Hepatocyte (in vitro differentiated cells): ENCODE measurements around the gene SPDYE16.
"Not testable (repeated sequence)": the region's sequence is repeated elsewhere in the genome, so short reads cannot be mapped to it uniquely, and the experiment has no call there.

ENCODE experiments used
- EZH2 ChIP-seq: fragments of 200-600 bp; sonication (generic); IDR thresholded peaks from 2 replicates; pipeline ENCODE4 v1.6.1; 2016; ENCODE audit warnings: antibody characterized with exemption, mild to moderate bottlenecking, borderline replicate concordance
- EZH2phosphoT487 ChIP-seq: fragments of 200-600 bp; sonication (generic); IDR thresholded peaks from one replicate; pipeline ENCODE4 v1.6.1; 2018; ENCODE audit warnings: antibody characterized with exemption, mild to moderate bottlenecking, low read depth, moderate library complexity; ENCODE audit not compliant: unreplicated experiment, severe bottlenecking
- TF ChIP-seq, protein P1 (sequence below): fragments of 200-600 bp; sonication (generic); IDR thresholded peaks from 2 replicates; pipeline ENCODE4 v1.5.1; 2016; ENCODE audit warnings: antibody characterized with exemption, mild to moderate bottlenecking; ENCODE audit not compliant: poor library complexity

DNA sequence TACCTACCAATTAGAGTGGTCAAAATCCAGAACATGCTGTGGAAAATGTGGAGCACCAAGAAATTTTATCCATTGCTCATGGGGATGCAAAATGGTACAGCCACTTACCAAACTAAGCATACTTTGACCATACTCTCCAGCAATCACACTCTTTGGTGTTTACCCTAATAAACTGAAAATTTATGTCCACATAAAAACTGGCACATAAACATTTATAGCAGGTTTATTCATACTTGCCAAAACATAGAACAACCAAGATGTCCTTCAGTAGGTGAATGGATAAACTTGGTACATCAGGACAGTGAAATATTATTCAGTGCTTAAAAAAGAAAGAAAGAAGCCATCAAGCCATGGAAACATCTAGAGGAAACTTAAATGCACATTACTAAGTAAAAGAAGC, 24.7 kb upstream of the SPDYE16 start:
- not testable (repeated sequence) for TF ChIP-seq EZH2phosphoT487, EZH2
- TF ChIP-seq, protein P1, sequence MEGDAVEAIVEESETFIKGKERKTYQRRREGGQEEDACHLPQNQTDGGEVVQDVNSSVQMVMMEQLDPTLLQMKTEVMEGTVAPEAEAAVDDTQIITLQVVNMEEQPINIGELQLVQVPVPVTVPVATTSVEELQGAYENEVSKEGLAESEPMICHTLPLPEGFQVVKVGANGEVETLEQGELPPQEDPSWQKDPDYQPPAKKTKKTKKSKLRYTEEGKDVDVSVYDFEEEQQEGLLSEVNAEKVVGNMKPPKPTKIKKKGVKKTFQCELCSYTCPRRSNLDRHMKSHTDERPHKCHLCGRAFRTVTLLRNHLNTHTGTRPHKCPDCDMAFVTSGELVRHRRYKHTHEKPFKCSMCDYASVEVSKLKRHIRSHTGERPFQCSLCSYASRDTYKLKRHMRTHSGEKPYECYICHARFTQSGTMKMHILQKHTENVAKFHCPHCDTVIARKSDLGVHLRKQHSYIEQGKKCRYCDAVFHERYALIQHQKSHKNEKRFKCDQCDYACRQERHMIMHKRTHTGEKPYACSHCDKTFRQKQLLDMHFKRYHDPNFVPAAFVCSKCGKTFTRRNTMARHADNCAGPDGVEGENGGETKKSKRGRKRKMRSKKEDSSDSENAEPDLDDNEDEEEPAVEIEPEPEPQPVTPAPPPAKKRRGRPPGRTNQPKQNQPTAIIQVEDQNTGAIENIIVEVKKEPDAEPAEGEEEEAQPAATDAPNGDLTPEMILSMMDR: not testable (repeated sequence)
